ENCODE measurements around the gene ANKRD44.

Gene ANKRD44

DNA sequence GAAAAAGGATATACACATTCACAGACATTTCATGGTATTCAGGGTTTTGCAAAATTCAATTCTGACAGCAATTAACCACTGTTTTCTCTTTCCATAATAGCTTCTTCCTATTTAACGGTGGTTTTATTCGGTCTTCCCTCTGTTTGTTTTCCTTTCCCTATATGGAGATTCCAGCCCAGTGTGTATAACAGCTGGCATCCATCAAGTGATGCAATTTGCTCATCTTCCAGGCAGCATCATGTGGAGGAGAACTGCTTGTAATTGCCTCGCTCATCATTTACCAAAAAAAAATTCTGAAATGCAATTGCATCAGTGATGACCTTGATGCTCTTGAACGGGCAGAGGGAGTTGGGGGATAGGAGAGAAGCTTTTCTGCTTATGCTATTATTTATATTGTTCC is 218.1 kb downstream of the ANKRD44 start:
- H3K4me3 ChIP-seq (ENCODE audit: low read depth, low read length) = no peak overlapping the region
- peak; percentile 93 for DNase-seq (ENCODE audit: low read depth)
- TF ChIP-seq, protein P1, sequence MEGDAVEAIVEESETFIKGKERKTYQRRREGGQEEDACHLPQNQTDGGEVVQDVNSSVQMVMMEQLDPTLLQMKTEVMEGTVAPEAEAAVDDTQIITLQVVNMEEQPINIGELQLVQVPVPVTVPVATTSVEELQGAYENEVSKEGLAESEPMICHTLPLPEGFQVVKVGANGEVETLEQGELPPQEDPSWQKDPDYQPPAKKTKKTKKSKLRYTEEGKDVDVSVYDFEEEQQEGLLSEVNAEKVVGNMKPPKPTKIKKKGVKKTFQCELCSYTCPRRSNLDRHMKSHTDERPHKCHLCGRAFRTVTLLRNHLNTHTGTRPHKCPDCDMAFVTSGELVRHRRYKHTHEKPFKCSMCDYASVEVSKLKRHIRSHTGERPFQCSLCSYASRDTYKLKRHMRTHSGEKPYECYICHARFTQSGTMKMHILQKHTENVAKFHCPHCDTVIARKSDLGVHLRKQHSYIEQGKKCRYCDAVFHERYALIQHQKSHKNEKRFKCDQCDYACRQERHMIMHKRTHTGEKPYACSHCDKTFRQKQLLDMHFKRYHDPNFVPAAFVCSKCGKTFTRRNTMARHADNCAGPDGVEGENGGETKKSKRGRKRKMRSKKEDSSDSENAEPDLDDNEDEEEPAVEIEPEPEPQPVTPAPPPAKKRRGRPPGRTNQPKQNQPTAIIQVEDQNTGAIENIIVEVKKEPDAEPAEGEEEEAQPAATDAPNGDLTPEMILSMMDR (conservative IDR thresholded peaks at IDR 0.05; ENCODE audit: low read depth, low read length) = no peak

DNA sequence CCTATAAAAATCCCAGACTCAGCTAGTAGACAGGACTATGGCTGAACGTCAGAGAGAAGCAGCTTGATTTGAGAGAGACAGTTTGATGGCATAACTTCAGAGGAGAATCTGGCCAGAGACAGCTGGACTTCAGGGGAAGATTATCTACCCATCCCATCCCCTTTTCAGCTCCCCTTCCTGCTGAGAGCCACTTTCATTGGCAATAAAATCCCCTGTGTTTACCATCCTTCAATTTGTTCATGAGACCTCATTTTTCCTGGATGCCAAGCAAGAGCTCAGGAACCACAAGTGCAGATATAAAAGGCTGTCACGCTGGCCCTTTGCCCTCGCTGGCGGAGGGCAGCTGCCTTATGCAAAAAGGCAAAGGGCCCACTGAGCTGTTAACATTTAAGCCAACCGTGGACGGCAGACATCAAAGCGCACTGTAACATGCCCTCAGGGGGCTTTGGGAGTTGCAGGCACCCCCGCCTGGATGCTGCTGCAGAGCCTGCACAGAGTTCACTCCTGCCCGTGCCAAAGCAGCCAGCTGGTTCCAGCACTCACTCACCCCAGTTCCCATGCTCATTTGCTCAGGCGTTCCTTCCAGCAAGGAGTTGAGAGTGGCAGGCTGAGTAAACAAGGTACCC is 219.7 kb downstream of the ANKRD44 start:
- no peak overlapping the region for H3K4me3 ChIP-seq (ENCODE audit: low read depth, low read length)
- TF ChIP-seq, protein P1 (conservative IDR thresholded peaks at IDR 0.05; ENCODE audit: low read depth, low read length) = no peak
- DNase-seq (ENCODE audit: low read depth) = no peak

DNA sequence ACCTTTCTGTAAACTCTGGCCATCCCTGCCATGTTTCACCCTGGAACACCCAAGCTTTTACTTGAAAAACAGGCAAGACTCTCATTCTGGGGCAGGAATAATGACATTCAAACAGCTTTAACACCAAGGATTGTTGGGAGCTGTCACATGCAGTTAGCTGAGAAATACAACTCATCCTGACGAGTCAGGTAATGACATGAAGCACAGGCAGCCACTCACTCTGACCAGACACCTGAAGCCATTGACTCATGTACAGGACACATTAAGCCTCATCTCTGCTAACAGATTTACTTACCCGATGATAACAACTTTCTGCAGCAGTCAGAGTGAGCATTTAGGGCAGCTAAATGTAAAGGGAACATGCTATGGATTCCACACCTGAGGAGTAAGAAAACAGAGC is 220.9 kb downstream of the ANKRD44 start:
- no peak overlapping the region for H3K4me3 ChIP-seq (ENCODE audit: low read depth, low read length)
- DNase-seq (ENCODE audit: low read depth) = no peak
- TF ChIP-seq, protein P1 (conservative IDR thresholded peaks at IDR 0.05; ENCODE audit: low read depth, low read length) = no peak

DNA sequence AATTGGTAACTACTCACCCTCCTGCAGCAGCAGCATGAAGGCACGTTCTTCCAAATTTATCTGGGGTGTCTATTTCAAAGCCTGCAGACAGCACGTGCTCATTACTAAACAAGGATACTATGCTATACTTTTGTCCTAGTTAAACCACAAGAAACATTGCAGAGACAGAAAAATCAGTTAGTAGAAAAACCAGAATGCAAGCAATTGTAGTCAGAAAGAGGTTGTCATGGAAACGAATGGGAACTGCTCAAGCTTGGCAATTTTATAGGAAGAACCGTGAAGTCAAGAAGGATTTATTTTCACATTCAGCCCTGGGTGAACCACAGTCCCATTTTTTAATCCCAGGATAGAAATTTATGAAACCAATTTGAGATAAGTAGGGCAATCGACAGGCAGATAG is 221.9 kb downstream of the ANKRD44 start:
- TF ChIP-seq, protein P1 (conservative IDR thresholded peaks at IDR 0.05; ENCODE audit: low read depth, low read length) = no peak
- no peak overlapping the region for H3K4me3 ChIP-seq (ENCODE audit: low read depth, low read length)
- DNase-seq (ENCODE audit: low read depth) = peak; percentile 71

DNA sequence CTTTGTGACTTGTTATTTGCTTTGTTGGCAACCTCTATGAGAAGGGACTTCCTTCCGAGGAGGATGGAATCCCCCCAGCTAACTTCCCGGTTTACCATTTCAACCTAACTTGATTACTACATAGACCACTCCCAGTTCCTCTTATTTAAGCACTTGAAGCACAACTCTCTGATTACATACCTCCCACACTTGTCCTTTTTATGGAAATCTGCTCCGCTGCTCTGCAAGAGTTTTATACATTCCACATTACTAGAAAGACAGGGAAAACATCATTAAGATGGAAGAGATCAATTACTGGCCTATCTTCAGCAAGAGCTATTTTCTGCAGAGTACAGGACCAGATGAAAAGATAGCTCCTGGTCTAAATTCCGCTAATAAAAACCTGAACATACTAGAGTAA is 224.1 kb downstream of the ANKRD44 start:
- TF ChIP-seq, protein P1 (conservative IDR thresholded peaks at IDR 0.05; ENCODE audit: low read depth, low read length) = no peak

DNA sequence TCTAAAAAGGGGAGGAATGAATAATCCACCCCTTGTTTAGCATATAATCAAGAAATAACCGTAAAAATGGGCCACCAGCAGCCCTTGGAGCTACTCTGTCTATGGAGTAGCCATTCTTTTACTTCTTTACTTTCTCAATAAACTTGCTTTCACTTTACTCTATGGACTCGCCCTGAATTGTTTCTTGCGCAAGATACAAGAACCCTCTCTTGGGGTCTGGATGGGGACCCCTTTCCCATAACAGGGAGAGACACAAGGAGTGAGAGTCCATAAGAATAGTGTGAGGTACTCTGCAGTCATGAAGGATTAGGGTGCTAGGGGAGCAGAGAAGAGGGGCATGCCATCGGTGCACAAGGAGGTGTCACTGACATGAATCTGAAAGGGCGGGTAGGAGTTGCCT is 224.9 kb downstream of the ANKRD44 start:
- no peak overlapping the region for H3K4me3 ChIP-seq (ENCODE audit: low read depth, low read length)
- DNase-seq (ENCODE audit: low read depth) = no peak
- TF ChIP-seq, protein P1 (conservative IDR thresholded peaks at IDR 0.05; ENCODE audit: low read depth, low read length) = no peak

More for the DNA sequence above, 224.1 kb downstream of the ANKRD44 start:
- H3K4me3 ChIP-seq (ENCODE audit: low read depth, low read length) = no peak overlapping the region
- DNase-seq (ENCODE audit: low read depth) = no peak

DNA sequence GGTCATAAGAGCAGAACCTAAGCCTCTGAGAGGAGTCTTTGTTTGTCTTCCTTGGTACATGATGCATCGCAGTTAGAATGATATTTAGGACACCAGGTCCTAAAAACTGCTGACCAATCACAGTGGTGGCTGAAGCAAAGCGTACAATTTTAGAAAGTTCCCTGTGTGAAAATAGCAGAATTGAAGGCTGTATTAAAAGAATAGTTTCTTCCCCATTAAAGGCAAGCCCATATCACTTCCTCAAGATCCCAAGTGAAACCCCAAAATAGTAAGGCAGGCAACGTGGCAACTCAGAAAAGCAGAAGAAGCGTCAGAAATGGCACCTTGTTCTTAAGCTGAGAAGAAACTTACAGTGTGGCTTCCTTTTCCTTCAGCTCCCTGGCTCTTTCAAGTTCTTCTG is 229.3 kb downstream of the ANKRD44 start:
- no peak overlapping the region for H3K4me3 ChIP-seq (ENCODE audit: low read depth, low read length)
- no peak for DNase-seq (ENCODE audit: low read depth)
- TF ChIP-seq, protein P1 (conservative IDR thresholded peaks at IDR 0.05; ENCODE audit: low read depth, low read length) = no peak
